Measurements from ENCODE around the gene MRPL23. TPM values are rescaled to one million over a fixed set of nuclear protein-coding genes. Genes with fewer than 3 reads are reported as not detected.

Gene MRPL23
- total and polyA plus RNA-seq, 2 of the 8 experiments (the other 6 are each of a cell fraction or from before 2014, with no cell fraction given): 86.4 to 244 TPM

GRCh38 chr11:1919391-1920127 is 27.6 kb upstream of the MRPL23 start, which contains the start of gene TNNT3 (continued):
- TF ChIP-seq FOSL1 (IDR thresholded peaks at IDR 0.05; ENCODE audit: insufficient read depth, low read depth, low read length) (no peak), ZNF274 (IDR thresholded peaks at IDR 0.05; ENCODE audit: borderline replicate concordance, extremely low read depth, low read length) (no peak), CHD2 (IDR thresholded peaks at IDR 0.05; ENCODE audit: low read length) (no peak), CTCF (IDR thresholded peaks at IDR 0.05; ENCODE audit: control extremely low read depth in 1 of 3, insufficient read depth in 1 of 3, low read depth in 1 of 3, low read length in 3 of 3) (no peak), RBBP5 (IDR thresholded peaks at IDR 0.05; ENCODE audit: borderline replicate concordance, low read depth, low read length) (no peak), RNF2 (IDR thresholded peaks at IDR 0.05; ENCODE audit: borderline replicate concordance, low read depth, low read length, missing control alignments, poor library complexity, severe bottlenecking) (no peak)

Measured in H1 (cell line).